ENCODE measurements around the gene TMC5.

TMC5 gene

GRCh38 chr16:19488213-19488640 lies 70.5 kb downstream of the TMC5 start:
- no peak for DNase-seq
- in situ Hi-C loops (cut with MboI; ENCODE audit: low pct_unique_long_range_greater_than_20kb, low sequenced_read_pairs): no loop called here

- DNase-seq: no peak
- in situ Hi-C loops (cut with MboI; ENCODE audit: low pct_unique_long_range_greater_than_20kb, low sequenced_read_pairs): no loop called here
Measured at GRCh38 chr16:19490619-19491018, 72.9 kb downstream of the TMC5 start.

- DNase-seq: no peak
- in situ Hi-C loops (cut with MboI; ENCODE audit: low pct_unique_long_range_greater_than_20kb, low sequenced_read_pairs): no loop called here
Measured at GRCh38 chr16:19497176-19497575, 79.5 kb downstream of the TMC5 start.

GRCh38 chr16:19499006-19499405 lies 81.3 kb downstream of the TMC5 start:
- in situ Hi-C loops (cut with MboI; ENCODE audit: low pct_unique_long_range_greater_than_20kb, low sequenced_read_pairs): no loop called here
- DNase-seq: no peak

GRCh38 chr16:19499481-19499880 lies 81.8 kb downstream of the TMC5 start:
- in situ Hi-C loops (cut with MboI; ENCODE audit: low pct_unique_long_range_greater_than_20kb, low sequenced_read_pairs): no loop called here

GRCh38 chr16:19502395-19503131 lies 84.9 kb downstream of the TMC5 start:
- DNase-seq: peak; percentile 63
- in situ Hi-C loops (cut with MboI; ENCODE audit: low pct_unique_long_range_greater_than_20kb, low sequenced_read_pairs): no loop called here

More at GRCh38 chr16:19499481-19499880, 81.8 kb downstream of the TMC5 start:
- no peak for DNase-seq

- in situ Hi-C loops (cut with MboI; ENCODE audit: low pct_unique_long_range_greater_than_20kb, low sequenced_read_pairs): no loop called here
Measured at GRCh38 chr16:19503461-19504075, 85.9 kb downstream of the TMC5 start.

GRCh38 chr16:19505600-19506303 lies 88.1 kb downstream of the TMC5 start:
- no peak for DNase-seq
- in situ Hi-C loops (cut with MboI; ENCODE audit: low pct_unique_long_range_greater_than_20kb, low sequenced_read_pairs): no loop called here

More at GRCh38 chr16:19503461-19504075, 85.9 kb downstream of the TMC5 start:
- DNase-seq: no peak

GRCh38 chr16:19506965-19507364 lies 89.3 kb downstream of the TMC5 start:
- no peak for DNase-seq
- in situ Hi-C loops (cut with MboI; ENCODE audit: low pct_unique_long_range_greater_than_20kb, low sequenced_read_pairs): no loop called here

- in situ Hi-C loops (cut with MboI; ENCODE audit: low pct_unique_long_range_greater_than_20kb, low sequenced_read_pairs): no loop called here
- DNase-seq: no peak
Measured at GRCh38 chr16:19507867-19508266, 90.2 kb downstream of the TMC5 start.

- DNase-seq: no peak
- in situ Hi-C loops (cut with MboI; ENCODE audit: low pct_unique_long_range_greater_than_20kb, low sequenced_read_pairs): no loop called here
Measured at GRCh38 chr16:19512297-19512696, 94.6 kb downstream of the TMC5 start.

- DNase-seq: peak; percentile 69
- in situ Hi-C loops (cut with MboI; ENCODE audit: low pct_unique_long_range_greater_than_20kb, low sequenced_read_pairs): no loop called here
Measured at GRCh38 chr16:19513377-19514053, 95.8 kb downstream of the TMC5 start.

GRCh38 chr16:19515757-19516156 lies 98.1 kb downstream of the TMC5 start:
- in situ Hi-C loops (cut with MboI; ENCODE audit: low pct_unique_long_range_greater_than_20kb, low sequenced_read_pairs): no loop called here
- no peak for DNase-seq

GRCh38 chr16:19517424-19518089 lies 99.9 kb downstream of the TMC5 start:
- in situ Hi-C loops (cut with MboI; ENCODE audit: low pct_unique_long_range_greater_than_20kb, low sequenced_read_pairs): no loop called here
- DNase-seq: no peak

GRCh38 chr16:19518388-19518787 lies 100.7 kb downstream of the TMC5 start:
- DNase-seq: no peak
- in situ Hi-C loops (cut with MboI; ENCODE audit: low pct_unique_long_range_greater_than_20kb, low sequenced_read_pairs): no loop called here

- in situ Hi-C loops (cut with MboI; ENCODE audit: low pct_unique_long_range_greater_than_20kb, low sequenced_read_pairs): no loop called here
- peak; percentile 60 for DNase-seq
Measured at GRCh38 chr16:19520861-19521331, 103.2 kb downstream of the TMC5 start.

GRCh38 chr16:19521471-19522396 lies 104.1 kb downstream of the TMC5 start, which contains the start of gene GDE1:
Gene GDE1, minus strand, starts transcription at chr16:19522098. Its CDS starts 134 bp downstream, at chr16:19521964.
- in situ Hi-C loops (cut with MboI; ENCODE audit: low pct_unique_long_range_greater_than_20kb, low sequenced_read_pairs): no loop called here
- peak; percentile 93 for DNase-seq

GRCh38 chr16:19522397-19522732 lies 104.7 kb downstream of the TMC5 start:
- no peak for DNase-seq
- in situ Hi-C loops (cut with MboI; ENCODE audit: low pct_unique_long_range_greater_than_20kb, low sequenced_read_pairs): no loop called here
